ENCODE data around the gene KCTD20.

DNA sequence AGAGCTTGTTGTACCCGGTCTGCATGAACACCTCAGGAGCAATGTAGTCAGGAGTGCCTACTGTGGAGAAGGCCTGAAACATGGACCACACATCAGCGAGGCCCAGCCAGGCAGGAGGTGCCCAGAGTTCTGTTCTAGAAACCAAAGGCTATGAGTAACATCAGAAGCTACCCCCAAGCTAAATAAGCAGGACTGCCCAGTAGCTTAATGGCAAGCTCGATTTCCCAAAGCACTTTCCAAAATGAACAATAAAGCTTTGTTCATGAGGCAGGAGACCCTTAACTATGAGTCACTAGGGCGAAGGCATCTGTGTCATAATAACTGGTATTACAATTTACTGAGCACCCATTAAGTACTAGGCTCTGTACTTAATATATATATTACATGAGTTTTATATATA lies 57.1 kb downstream of the KCTD20 start:
- TF ChIP-seq, protein P1, sequence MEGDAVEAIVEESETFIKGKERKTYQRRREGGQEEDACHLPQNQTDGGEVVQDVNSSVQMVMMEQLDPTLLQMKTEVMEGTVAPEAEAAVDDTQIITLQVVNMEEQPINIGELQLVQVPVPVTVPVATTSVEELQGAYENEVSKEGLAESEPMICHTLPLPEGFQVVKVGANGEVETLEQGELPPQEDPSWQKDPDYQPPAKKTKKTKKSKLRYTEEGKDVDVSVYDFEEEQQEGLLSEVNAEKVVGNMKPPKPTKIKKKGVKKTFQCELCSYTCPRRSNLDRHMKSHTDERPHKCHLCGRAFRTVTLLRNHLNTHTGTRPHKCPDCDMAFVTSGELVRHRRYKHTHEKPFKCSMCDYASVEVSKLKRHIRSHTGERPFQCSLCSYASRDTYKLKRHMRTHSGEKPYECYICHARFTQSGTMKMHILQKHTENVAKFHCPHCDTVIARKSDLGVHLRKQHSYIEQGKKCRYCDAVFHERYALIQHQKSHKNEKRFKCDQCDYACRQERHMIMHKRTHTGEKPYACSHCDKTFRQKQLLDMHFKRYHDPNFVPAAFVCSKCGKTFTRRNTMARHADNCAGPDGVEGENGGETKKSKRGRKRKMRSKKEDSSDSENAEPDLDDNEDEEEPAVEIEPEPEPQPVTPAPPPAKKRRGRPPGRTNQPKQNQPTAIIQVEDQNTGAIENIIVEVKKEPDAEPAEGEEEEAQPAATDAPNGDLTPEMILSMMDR (conservative IDR thresholded peaks at IDR 0.05; ENCODE audit: low read length) = no peak
- no peak for TF ChIP-seq EZH2phosphoT487 (IDR thresholded peaks at IDR 0.05; ENCODE audit: borderline replicate concordance)
